Endothelial cell of umbilical vein (primary cell): ENCODE results near the gene DIPK1C. TPM values are rescaled to one million over a fixed set of nuclear protein-coding genes. Genes with fewer than 3 reads are reported as not detected.

Experiments
- BruUV-seq: library from RNA; stranded (reverse); fragments of 400-500 nt; replicated peaks from 2 replicates; lab custom pipeline; 2021; lab: Mats Ljungman, UMichigan
- CTCF ChIA-PET: fragments of 300-600, 350-600 bp; sonication (Branson Sonifier 250); formaldehyde crosslinking; loops from one replicate; lab custom pipeline; 2021; ENCODE audit warnings: antibody characterized with exemption, inconsistent platforms; lab: Charles Lee
- POLR2A ChIA-PET: fragments of 300-600, 350-600 bp; sonication (Branson Sonifier 250); formaldehyde crosslinking; loops from one replicate; lab custom pipeline; 2021; ENCODE audit warnings: antibody characterized with exemption, inconsistent platforms; lab: Charles Lee
- DNase-seq: peaks from one replicate; pipeline ENCODE4 v3.0.0-alpha.2; 2011; ENCODE audit warnings: low read depth, low spot score
- FAIRE-seq: peaks from 2 replicates; lab custom pipeline; 2011; peaks lifted over from hg19 to GRCh38; lab: Jason Lieb, UNC
- H2AFZ ChIP-seq: 2 replicates; pipeline ENCODE4 v1.6.0; 2012; ENCODE audit warnings: low read depth, low read length, control low read depth, inconsistent platforms
- H3K27ac ChIP-seq: 2 replicates; pipeline ENCODE4 v1.5.1; 2011; ENCODE audit warnings: low read depth, mild to moderate bottlenecking, control low read depth, low read length, moderate library complexity; ENCODE audit not compliant: insufficient read depth
- H3K27me3 ChIP-seq, 2 experiments: 2 replicates each; pipeline versions ENCODE4 v1.6.0 to v1.6.1; 2011; ENCODE audit warnings: low read length in 2 of 2, mixed read lengths in 1 of 2; ENCODE audit not compliant: control insufficient read depth in 2 of 2, insufficient read depth in 2 of 2
- H3K36me3 ChIP-seq, 2 experiments: 2 replicates in 1 of 2; 3 replicates in 1 of 2; pipeline ENCODE4 v1.5.1; 2011; ENCODE audit warnings: low read length in 2 of 2, mild to moderate bottlenecking in 1 of 2, moderate library complexity in 1 of 2; ENCODE audit not compliant: control insufficient read depth in 2 of 2, insufficient read depth in 2 of 2; ENCODE audit errors: extremely low read depth in 1 of 2
- H3K4me1 ChIP-seq: 3 replicates; pipeline ENCODE4 v1.5.1; 2011; ENCODE audit warnings: mild to moderate bottlenecking, low read length; ENCODE audit not compliant: control insufficient read depth, insufficient read depth; ENCODE audit errors: extremely low read depth
- H3K4me2 ChIP-seq: 2 replicates; pipeline ENCODE4 v1.6.1; 2011; ENCODE audit warnings: low read length, control low read depth, mixed read lengths; ENCODE audit not compliant: insufficient read depth
- H3K4me3 ChIP-seq, 3 experiments: fragments of 200-600 bp in 1 of 3; sonication (generic), shearing (Covaris generic) in 1 of 3; replicated peaks in 1 of 3; 2 replicates each; pipeline ENCODE4 v1.5.1; 2011 to 2016; ENCODE audit warnings: control low read depth in 3 of 3, low read length in 3 of 3, mild to moderate bottlenecking in 2 of 3, inconsistent platforms in 1 of 3, low read depth in 1 of 3, moderate library complexity in 1 of 3; ENCODE audit not compliant: insufficient read depth in 1 of 3
- H3K79me2 ChIP-seq: 2 replicates; pipeline ENCODE4 v1.6.0; 2012; ENCODE audit warnings: low read length, inconsistent platforms; ENCODE audit not compliant: control insufficient read depth, insufficient read depth
- H3K9ac ChIP-seq: replicated peaks from 2 replicates; pipeline ENCODE3; 2011; ENCODE audit warnings: low read length, control low read depth; ENCODE audit not compliant: insufficient read depth; ENCODE audit errors: extremely low read depth
- H3K9me1 ChIP-seq: replicated peaks from 3 replicates; pipeline ENCODE4 v1.6.0; 2011; ENCODE audit warnings: mild to moderate bottlenecking, low read length; ENCODE audit not compliant: control insufficient read depth, insufficient read depth; ENCODE audit errors: extremely low read depth
- H3K9me3 ChIP-seq: replicated peaks from 2 replicates; pipeline ENCODE4 v1.5.1; 2012; ENCODE audit warnings: low read length, inconsistent platforms; ENCODE audit not compliant: control insufficient read depth, insufficient read depth
- H4K20me1 ChIP-seq: replicated peaks from 2 replicates; pipeline ENCODE3; 2011; ENCODE audit warnings: mild to moderate bottlenecking, low read length; ENCODE audit not compliant: control insufficient read depth, insufficient read depth; ENCODE audit errors: extremely low read depth
- CTCF ChIP-seq, 2 donors: IDR thresholded peaks; 1 replicate in 1 of 2; 2 replicates in 1 of 2; pipeline ENCODE4 v1.5.1; 2011; ENCODE audit warnings: low read length in 2 of 2, mild to moderate bottlenecking in 2 of 2, moderate library complexity in 2 of 2, control low read depth in 1 of 2, inconsistent platforms in 1 of 2, low read depth in 1 of 2; ENCODE audit not compliant: insufficient read depth in 1 of 2; ENCODE audit errors: extremely low read depth in 1 of 2
- EZH2 ChIP-seq: IDR thresholded peaks from 2 replicates; pipeline ENCODE4 v1.6.1; 2012; ENCODE audit warnings: borderline replicate concordance, low read depth, mild to moderate bottlenecking, moderate library complexity, low read length, inconsistent platforms; ENCODE audit not compliant: severe bottlenecking
- FOS ChIP-seq: IDR thresholded peaks from 2 replicates; pipeline ENCODE4 v1.6.1; 2011; ENCODE audit warnings: mild to moderate bottlenecking, low read length, moderate library complexity, borderline replicate concordance; ENCODE audit not compliant: insufficient read depth
- GATA2 ChIP-seq: IDR thresholded peaks from 2 replicates; pipeline ENCODE4 v1.7.0; 2011; ENCODE audit warnings: low read depth, mild to moderate bottlenecking, moderate library complexity, mixed read lengths, low read length; ENCODE audit not compliant: insufficient read length, insufficient read depth
- JUN ChIP-seq: IDR thresholded peaks from 2 replicates; pipeline ENCODE4 v1.6.1; 2011; ENCODE audit warnings: borderline replicate concordance, low read depth; ENCODE audit not compliant: insufficient read length, insufficient read depth
- MYC ChIP-seq: IDR thresholded peaks from one replicate; pipeline ENCODE4 v1.6.1; 2011; ENCODE audit warnings: mild to moderate bottlenecking, low read depth, low read length
- POLR2A ChIP-seq: IDR thresholded peaks from 2 replicates; pipeline ENCODE4 v1.6.1; 2012; ENCODE audit warnings: low read depth, mild to moderate bottlenecking, control low read depth, low read length
- POLR2AphosphoS5 ChIP-seq: IDR thresholded peaks from 2 replicates; pipeline ENCODE4 v1.6.1; 2012; ENCODE audit warnings: low read depth, mild to moderate bottlenecking, control low read depth, low read length, moderate library complexity; ENCODE audit not compliant: insufficient read depth
- dilution Hi-C: fragments of 300-500 bp; cut with MboI; formaldehyde crosslinking; loops from one replicate; pipeline ENCODE4 v1.15.0; 2019; ENCODE audit warnings: low sequenced_read_pairs; ENCODE audit not compliant: extremely low pct_ligation_motif_present
- intact Hi-C: fragments of 100-400 bp; cut with micrococcal nuclease; formaldehyde crosslinking; loops from one replicate; pipeline ENCODE4 v1.10.0; 2022
- polyA plus RNA-seq, 4 experiments: library from polyadenylated mRNA; depleted of rRNA in 3 of 4; stranded (reverse) in 3 of 4; unstranded in 1 of 4; fragments of >200 nt; gene quantifications; 2 replicates each; pipeline versions ENCODE4 v1.2.1 to v1.2.3, GENCODE V29; 2011 to 2012; ENCODE audit warnings: missing spikeins in 1 of 4
- total RNA-seq: library from RNA; stranded (reverse); gene quantifications from 2 replicates; pipeline ENCODE4 v1.2.3, GENCODE V29; 2021
- TF ChIP-seq, protein P1 (sequence below): IDR thresholded peaks from 2 replicates; pipeline ENCODE4 v1.6.1; 2011; ENCODE audit not compliant: insufficient read depth, insufficient read length

DIPK1C gene
- total and polyA plus RNA-seq, 2 donors (not counting 3 experiments of a cell fraction or from before 2014, with no cell fraction given): not detected

DNA sequence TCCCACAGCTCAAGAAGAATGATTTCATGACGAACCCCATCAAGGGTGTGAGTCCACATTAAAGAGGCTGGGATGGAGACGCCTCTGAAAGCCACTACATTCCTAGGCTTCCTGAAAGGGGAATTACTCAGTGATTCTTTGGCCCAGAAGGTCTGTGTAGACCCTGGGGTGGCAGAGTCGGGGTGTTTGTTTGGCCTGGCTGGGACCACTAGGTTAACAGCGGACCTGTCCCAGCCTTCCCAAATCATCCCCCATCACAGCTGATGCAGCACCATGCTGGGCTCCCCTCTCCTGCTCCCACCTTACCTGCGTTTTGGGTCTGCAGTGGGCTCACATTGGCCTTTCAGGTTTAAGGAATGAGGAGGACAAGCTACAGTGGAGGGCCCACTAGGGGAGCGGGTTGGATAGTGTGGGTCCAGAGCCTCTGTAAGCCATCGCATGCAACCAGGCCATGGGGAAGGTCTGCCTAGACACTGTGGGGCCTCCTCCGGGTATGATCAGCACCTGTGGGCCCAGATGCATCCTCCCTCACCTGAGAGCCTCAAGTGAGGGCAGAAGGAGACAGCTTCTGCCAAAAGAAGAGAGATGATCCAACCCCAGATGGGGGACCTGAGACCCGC is 16.2 kb downstream of the DIPK1C start:
- Histone ChIP-seq H3K9me3 (no peaks in the 10 kb centered on the region), H3K79me2 (no peaks in the 10 kb centered on the region), H3K27me3 (no peaks in the 10 kb centered on the region), H3K36me3 (no peaks in the 10 kb centered on the region), H3K9ac (no peak overlapping the region), H3K4me2 (no peak overlapping the region), H4K20me1 (no peaks in the 10 kb centered on the region), H3K27ac (no peak overlapping the region), H3K4me1 (no peaks in the 10 kb centered on the region), H2AFZ (no peak overlapping the region), H3K9me1 (no peaks in the 10 kb centered on the region), H3K4me3 (no peak overlapping the region)
- CTCF ChIA-PET: no interaction called here
- TF ChIP-seq FOS: no peak
- TF ChIP-seq EZH2: no peak
- no peak for TF ChIP-seq POLR2AphosphoS5
- TF ChIP-seq JUN: no peak
- no peak for TF ChIP-seq GATA2
- TF ChIP-seq, protein P1, sequence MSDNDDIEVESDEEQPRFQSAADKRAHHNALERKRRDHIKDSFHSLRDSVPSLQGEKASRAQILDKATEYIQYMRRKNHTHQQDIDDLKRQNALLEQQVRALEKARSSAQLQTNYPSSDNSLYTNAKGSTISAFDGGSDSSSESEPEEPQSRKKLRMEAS: no peak
- TF ChIP-seq POLR2A: no peak
- no peak for TF ChIP-seq MYC
- TF ChIP-seq CTCF (IDR thresholded peaks at IDR 0.05; ENCODE audit: extremely low read depth in 1 of 2, insufficient read depth in 1 of 2, low read depth in 1 of 2, low read length in 2 of 2): no peak
- POLR2A ChIA-PET: no interaction called here
- FAIRE-seq (no peak), DNase-seq (no peak)
- BruUV-seq: no TSS peak
- intact Hi-C loops: no loop called here
- dilution Hi-C loops: no loop called here
